Endothelial cell (in vitro differentiated cells): ENCODE measurements around the gene RAB42. TPM values are rescaled to one million over a fixed set of nuclear protein-coding genes. Genes with fewer than 3 reads are reported as not detected.

ENCODE experiments used
- DNase-seq: peaks from one replicate; pipeline ENCODE4 v3.0.0; 2021; ENCODE audit warnings: low spot score
- H3K27ac Mint-ChIP-seq: one replicate; pipeline ENCODE4 v1.8.0; 2021; ENCODE audit warnings: mixed read lengths, inconsistent platforms; ENCODE audit not compliant: unreplicated experiment
- H3K27me3 Mint-ChIP-seq: one replicate; pipeline ENCODE4 v1.8.0; 2021; ENCODE audit warnings: mild to moderate bottlenecking, moderate library complexity, mixed read lengths, inconsistent platforms; ENCODE audit not compliant: unreplicated experiment
- H3K36me3 Mint-ChIP-seq: one replicate; pipeline ENCODE4 v1.8.0; 2021; ENCODE audit warnings: mild to moderate bottlenecking, low read depth, mixed read lengths, inconsistent platforms; ENCODE audit not compliant: unreplicated experiment
- H3K4me1 Mint-ChIP-seq: one replicate; pipeline ENCODE4 v1.8.0; 2021; ENCODE audit warnings: mild to moderate bottlenecking, mixed read lengths, inconsistent platforms; ENCODE audit not compliant: unreplicated experiment
- H3K4me3 Mint-ChIP-seq: one replicate; pipeline ENCODE4 v1.8.0; 2021; ENCODE audit warnings: mild to moderate bottlenecking, mixed read lengths, inconsistent platforms; ENCODE audit not compliant: unreplicated experiment
- H3K9me3 Mint-ChIP-seq: one replicate; pipeline ENCODE4 v1.8.0; 2021; ENCODE audit warnings: mixed read lengths, inconsistent platforms; ENCODE audit not compliant: unreplicated experiment
- total RNA-seq: library from RNA; stranded (reverse); fragmentation: NEBNext Ultra II Directional; extraction: Animal tissue kit (Norgen Biotek cat#: 25700); gene quantifications from one replicate; pipeline ENCODE4 v1.2.1, GENCODE V29; 2021; ENCODE audit not compliant: unreplicated experiment
- TF ChIP-seq, protein P1 (sequence below): fragments of 200-600 bp; sonication (generic); IDR thresholded peaks from one replicate; pipeline ENCODE4 v1.5.0; 2021; ENCODE audit warnings: antibody characterized with exemption; ENCODE audit not compliant: unreplicated experiment

The RAB42 gene
- total RNA-seq, 1 donor from 2014 or later: not detected

DNA sequence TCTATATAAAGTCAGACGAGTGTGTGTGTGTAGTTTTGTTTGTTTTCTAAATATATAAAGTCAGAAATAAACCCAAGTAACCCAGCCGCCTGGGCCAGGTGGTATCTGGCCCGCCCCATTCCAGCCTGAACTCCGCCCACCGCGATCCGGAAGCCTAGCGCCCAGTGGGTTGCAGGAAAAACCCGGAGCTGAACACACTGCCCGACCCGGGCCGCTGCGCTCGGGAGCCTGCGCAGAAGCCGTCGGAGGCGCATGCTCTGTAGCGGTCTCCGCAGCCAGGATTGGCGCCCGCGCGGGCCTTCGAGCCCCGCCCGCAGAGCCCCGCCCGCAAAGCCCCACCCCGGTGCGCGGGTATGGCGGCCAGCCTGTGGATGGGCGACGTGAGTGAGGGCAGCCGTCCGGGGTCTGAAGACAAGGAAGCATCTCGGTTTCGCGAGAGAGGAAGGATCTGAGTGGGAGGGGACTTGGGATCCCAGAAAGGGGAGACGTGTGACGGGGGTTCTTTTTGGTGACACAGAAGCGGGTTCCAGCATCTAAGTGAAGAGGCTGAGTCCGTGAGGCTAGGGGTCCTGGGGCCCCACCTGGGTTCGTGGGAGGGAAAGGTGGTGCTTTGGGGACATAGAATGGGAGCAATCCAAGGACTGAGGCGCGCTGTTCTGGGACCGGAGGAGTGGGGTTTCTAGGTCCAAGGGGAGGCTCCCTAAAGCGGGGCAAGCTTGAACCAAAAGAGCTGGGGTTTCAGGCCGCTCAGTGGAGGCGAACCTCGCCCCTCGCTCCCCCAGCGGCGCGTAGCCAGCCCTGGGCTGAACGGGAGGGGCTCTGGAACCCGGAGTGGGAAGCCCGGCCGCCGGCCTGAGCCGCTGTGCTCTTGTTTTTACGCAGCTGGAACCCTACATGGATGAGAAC lies 39.1 kb upstream of the RAB42 start, which contains the start of gene TRNAU1AP:
Gene TRNAU1AP (plus strand): TSS at position 328 of the 906 bp plus-strand sequence. CDS start 26 bp downstream, at position 354.
- peak; percentile 96 for DNase-seq
- Mint-ChIP-seq H3K27ac (peak within 1 kb of the TSS; percentile 88), H3K27me3 (peaks cover 1% of the 10 kb centered on the region), H3K4me1 (no peaks in the 10 kb centered on the region), H3K4me3 (peak within 1 kb of the TSS; percentile 99), H3K9me3 (no peaks in the 10 kb centered on the region), H3K36me3 (peaks cover 3% of the 10 kb centered on the region)
- TF ChIP-seq, protein P1, sequence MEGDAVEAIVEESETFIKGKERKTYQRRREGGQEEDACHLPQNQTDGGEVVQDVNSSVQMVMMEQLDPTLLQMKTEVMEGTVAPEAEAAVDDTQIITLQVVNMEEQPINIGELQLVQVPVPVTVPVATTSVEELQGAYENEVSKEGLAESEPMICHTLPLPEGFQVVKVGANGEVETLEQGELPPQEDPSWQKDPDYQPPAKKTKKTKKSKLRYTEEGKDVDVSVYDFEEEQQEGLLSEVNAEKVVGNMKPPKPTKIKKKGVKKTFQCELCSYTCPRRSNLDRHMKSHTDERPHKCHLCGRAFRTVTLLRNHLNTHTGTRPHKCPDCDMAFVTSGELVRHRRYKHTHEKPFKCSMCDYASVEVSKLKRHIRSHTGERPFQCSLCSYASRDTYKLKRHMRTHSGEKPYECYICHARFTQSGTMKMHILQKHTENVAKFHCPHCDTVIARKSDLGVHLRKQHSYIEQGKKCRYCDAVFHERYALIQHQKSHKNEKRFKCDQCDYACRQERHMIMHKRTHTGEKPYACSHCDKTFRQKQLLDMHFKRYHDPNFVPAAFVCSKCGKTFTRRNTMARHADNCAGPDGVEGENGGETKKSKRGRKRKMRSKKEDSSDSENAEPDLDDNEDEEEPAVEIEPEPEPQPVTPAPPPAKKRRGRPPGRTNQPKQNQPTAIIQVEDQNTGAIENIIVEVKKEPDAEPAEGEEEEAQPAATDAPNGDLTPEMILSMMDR: no peak

DNA sequence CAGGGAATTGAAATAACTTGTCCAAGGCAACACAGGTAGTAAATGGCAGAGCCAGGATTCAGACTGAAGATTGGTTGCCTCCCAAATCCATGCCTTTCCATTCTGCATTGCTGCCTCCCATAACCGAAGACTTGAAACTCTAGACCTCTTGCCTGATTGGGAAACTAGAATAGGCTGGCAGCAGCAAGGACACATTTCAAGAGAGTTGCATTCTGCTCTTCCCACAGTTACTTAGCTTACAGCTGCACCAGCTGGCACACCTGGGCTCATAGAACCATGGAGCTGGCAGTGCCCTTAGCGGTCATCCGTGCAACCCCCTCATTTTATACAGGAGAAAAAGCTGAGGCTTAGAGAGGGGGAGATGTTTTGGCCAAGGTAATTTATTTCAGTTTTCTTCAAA lies 31.2 kb upstream of the RAB42 start:
- H3K36me3 Mint-ChIP-seq: peaks cover 17% of the 10 kb centered on the region
- no peaks in the 10 kb centered on the region for H3K9me3 Mint-ChIP-seq
- no peak for DNase-seq
- H3K27me3 Mint-ChIP-seq: peaks cover 1% of the 10 kb centered on the region
- H3K27ac Mint-ChIP-seq: no peak overlapping the region
- TF ChIP-seq, protein P1: no peak
- H3K4me1 Mint-ChIP-seq: no peaks in the 10 kb centered on the region
- peak overlapping the region; percentile 8 for H3K4me3 Mint-ChIP-seq

DNA sequence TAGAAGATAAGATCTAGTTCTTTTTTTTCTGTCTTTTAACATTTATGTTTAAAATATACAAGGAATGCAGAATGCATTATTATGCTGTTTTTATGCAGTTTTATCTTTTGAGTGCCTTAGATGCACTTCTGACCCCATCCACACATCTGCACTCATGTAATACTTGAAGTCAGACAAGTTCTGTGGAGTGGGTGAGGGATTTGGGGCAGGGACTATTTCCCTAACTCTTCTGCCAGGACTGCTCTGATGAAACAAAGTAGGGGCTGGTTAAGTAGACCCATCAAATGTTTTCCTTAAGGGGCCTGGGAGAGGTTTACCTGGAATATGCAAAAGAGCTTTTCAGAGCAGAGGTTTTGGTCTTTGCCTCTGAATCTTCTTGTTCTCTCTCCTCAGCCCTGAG lies 27.8 kb upstream of the RAB42 start:
- no peaks in the 10 kb centered on the region for H3K9me3 Mint-ChIP-seq
- no peaks in the 10 kb centered on the region for H3K4me1 Mint-ChIP-seq
- TF ChIP-seq, protein P1: no peak
- no peak for DNase-seq
- H3K27me3 Mint-ChIP-seq: no peaks in the 10 kb centered on the region
- H3K4me3 Mint-ChIP-seq: no peak overlapping the region
- H3K36me3 Mint-ChIP-seq: peaks cover 24% of the 10 kb centered on the region
- no peak overlapping the region for H3K27ac Mint-ChIP-seq

DNA sequence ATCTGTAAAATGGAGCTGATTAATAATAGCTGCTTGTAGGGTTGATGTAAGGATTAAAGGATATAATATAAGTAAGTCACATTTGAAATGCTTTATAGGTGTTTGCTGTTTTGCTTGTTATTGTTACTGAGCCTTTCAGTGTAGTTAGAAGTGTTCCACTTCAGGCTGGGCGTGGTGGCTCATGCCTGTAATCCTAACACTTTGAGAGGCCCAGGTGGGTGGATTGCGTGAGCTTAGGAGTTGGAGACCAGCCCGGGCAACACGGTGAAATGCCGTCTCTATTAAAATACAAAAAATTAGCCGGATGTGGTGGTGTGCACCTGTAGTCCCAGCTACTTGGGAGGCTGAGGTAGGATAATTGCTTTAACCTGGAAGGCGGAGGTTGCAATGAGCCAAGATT lies 27.0 kb upstream of the RAB42 start:
- no peaks in the 10 kb centered on the region for H3K9me3 Mint-ChIP-seq
- H3K4me3 Mint-ChIP-seq: no peak overlapping the region
- TF ChIP-seq, protein P1: no peak
- no peak overlapping the region for H3K27ac Mint-ChIP-seq
- no peak for DNase-seq
- peaks cover 24% of the 10 kb centered on the region for H3K36me3 Mint-ChIP-seq
- H3K4me1 Mint-ChIP-seq: no peaks in the 10 kb centered on the region
- H3K27me3 Mint-ChIP-seq: no peaks in the 10 kb centered on the region

DNA sequence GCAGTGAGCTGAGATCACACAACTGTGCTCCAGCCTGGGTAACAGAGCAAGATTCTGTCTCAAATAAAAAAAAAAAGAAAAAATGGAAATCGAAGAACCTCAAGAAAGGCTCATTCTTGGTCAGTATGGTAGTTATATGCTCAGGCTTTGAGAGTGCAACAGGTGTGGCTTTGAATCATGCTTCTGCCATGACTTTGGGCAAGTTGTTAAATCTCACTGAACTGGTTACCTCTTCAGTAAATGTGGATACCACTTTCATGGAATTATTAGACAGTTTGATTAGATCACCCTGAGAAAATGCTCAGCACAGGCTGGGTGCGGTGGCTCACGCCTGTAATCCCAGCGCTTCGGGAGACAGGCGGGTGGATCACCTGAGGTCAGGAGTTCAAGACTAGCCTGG lies 26.3 kb upstream of the RAB42 start:
- Mint-ChIP-seq H3K27me3 (no peaks in the 10 kb centered on the region), H3K9me3 (no peaks in the 10 kb centered on the region), H3K4me1 (no peaks in the 10 kb centered on the region), H3K36me3 (peaks cover 24% of the 10 kb centered on the region), H3K4me3 (no peak overlapping the region), H3K27ac (no peak overlapping the region)
- TF ChIP-seq, protein P1: no peak
- no peak for DNase-seq
